ENCODE results near the gene ATP2A1. TPM values are rescaled to one million over a fixed set of nuclear protein-coding genes. Genes with fewer than 3 reads are reported as not detected.

Gene ATP2A1
- 1.3 and 1.4 TPM in 2 replicates for total RNA-seq

DNA sequence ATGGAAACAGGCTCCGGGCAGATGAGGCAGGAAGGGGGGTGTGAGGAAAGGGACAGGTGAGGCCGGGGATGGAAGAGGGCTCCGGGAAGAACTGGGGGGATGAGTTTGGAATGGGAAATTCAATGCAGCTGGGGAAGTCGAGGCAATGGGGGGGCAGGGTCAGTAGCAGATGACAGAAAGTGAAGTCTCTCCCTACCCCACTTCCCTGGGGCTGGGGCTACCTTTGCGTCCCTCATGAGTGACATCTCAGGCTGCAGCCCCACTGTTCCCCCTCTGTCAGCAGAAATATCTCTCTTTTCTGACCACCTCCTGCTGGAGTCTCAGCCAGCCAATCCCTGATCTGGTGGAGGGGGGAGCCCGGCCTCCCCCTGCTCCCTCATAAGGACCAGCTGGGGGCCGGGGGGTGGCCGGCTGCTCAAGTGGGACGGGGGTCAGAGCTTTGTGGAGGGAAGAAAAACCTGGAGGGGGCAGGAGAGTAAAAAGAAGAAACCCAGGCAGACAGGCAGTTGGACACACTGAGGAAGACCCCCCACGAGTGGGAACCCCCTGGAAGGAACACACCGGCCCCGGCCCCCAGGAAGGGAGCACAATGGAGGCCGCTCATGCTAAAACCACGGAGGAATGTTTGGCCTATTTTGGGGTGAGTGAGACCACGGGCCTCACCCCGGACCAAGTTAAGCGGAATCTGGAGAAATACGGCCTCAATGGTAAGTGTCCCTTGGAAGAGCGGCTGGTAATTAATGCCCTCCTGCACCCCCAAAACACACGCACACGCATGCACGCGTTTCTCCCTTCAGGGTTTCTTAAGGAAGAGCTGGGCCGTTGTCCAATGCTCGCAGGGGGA, at the start of gene ATP2A1:
Gene ATP2A1, plus strand, starts transcription at position 406 of the 844 bp plus-strand sequence. Its CDS starts 184 bp downstream, at position 590.
- intact Hi-C loops (cut with micrococcal nuclease): no loop called here

DNA sequence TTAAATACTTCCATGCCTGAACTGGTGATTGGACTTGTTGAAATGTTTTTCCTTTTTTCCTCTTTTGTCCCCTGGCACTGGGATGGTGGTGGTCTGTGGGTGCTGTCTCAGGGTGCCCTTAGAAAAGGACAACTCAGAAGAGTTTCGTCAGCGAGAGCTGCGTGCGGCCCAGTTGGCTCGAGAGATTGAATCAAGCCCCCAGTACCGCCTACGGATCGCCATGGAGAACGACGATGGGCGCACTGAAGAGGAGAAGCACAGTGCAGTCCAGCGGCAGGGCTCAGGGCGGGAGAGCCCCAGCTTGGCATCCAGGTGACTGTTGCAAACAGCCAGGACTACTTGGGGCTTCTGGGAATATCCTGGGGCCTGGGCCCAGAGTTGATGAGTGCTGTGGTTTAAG, 48.5 kb upstream of the ATP2A1 start:
- intact Hi-C loops (cut with micrococcal nuclease): no loop called here

DNA sequence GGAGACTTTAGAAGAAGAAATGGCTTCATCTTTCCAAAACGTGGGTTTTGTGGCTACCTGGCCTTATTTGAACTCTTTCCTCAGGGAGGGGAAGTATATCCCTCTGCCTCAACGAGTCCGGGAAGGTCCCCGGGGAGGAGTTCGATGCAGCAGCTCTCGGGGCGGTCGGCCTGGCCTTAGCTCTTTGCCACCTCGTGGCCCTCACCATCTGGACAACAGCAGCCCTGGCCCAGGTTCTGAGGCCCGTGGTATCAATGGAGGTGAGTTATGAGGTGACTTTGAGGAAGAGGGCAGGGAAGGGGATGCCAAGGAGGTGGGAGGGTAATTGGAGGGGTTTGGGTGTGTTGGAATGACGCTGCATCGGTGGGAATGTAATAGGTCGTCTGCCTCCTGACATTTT, 47.8 kb upstream of the ATP2A1 start:
- intact Hi-C loops (cut with micrococcal nuclease): no loop called here

DNA sequence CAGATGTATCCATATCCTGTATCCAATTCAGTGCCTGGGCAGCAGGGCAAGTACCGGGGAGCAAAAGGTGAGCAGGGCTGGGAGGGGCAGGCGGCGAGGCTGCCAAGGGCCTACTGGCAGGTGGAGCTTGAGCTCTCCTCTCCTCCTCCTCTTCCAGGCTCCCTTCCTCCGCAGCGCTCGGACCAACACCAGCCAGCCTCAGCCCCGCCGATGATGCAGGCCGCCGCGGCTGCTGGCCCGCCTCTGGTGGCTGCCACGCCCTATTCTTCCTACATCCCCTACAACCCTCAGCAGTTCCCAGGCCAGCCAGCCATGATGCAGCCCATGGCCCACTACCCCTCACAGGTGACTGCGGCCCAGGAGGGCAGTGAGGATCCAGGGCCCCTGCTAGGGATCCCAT, 43.9 kb upstream of the ATP2A1 start:
- intact Hi-C loops (cut with micrococcal nuclease): no loop called here

DNA sequence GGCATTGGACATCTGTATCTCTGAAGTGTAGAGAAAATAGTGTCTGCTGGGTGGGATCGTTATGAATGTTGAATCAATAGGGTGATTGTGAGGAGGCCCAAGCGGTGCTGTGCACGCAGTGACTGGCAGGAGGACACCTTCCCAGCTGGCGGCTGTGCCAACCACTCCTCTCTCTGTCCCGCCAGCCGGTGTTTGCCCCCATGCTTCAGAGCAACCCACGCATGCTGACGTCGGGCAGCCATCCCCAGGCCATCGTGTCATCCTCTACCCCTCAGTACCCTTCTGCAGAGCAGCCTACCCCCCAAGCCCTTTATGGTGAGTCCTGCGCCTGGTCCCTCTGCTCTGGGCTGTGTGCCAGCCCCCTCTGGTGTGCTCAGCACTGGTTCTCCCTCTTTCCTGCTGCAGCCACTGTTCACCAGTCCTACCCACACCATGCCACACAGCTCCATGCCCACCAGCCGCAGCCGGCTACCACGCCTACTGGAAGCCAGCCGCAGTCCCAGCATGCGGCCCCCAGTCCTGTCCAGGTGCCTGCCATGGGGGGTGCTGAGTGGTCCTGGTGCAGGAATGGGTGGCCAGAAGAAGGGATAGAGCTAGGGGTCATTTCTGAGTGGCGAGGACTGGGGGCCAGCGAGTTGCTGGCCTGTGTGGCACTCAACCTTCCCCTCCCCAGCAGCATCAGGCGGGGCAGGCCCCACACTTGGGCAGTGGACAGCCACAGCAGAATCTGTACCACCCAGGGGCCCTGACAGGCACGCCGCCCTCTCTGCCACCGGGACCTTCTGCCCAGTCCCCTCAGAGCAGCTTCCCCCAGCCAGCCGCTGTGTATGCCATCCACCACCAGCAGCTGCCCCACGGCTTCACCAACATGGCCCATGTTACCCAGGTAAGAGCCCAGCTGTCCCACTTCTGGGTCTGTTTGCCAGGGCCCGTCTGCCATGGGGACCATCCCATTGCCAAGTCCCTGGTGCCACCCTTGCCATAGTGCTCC, 43.1 kb upstream of the ATP2A1 start:
- intact Hi-C loops (cut with micrococcal nuclease): no loop called here

DNA sequence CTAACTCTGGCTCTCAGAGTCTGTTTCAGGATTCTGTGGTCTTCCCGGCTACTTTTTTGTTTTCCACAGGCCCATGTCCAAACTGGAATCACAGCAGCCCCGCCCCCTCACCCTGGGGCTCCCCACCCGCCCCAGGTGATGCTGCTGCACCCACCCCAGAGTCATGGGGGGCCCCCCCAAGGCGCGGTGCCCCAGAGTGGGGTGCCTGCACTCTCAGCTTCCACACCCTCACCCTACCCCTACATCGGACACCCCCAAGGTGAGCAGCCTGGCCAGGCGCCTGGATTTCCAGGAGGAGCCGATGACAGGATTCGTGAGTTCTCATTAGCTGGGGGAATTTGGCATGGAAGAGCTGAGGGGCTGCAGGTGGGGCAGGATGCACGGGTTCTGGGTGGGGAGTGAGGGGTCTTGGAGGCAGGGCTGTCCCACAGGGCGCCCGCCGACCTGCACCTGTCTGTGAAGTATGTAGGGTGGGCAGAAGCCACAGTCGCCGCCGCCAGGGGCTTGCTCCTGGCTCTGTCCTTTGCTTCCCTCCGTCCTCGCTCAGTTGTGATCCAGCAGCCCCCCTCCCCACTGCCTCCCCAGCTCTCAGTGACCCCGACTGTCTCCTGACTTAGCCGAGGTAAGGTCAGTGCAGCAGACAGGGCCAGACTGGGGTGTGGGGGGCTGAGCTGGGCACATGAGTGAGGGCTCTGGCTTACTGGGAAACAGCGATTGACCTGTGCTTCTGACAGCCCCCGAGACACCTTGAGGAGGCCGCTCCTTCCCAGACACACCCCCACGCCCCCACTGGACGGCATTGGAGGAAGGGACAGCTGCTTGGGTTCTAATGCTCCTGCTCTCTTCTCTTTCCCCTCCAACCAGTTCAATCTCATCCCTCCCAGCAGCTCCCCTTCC, 42.2 kb upstream of the ATP2A1 start:
- intact Hi-C loops (cut with micrococcal nuclease): no loop called here

DNA sequence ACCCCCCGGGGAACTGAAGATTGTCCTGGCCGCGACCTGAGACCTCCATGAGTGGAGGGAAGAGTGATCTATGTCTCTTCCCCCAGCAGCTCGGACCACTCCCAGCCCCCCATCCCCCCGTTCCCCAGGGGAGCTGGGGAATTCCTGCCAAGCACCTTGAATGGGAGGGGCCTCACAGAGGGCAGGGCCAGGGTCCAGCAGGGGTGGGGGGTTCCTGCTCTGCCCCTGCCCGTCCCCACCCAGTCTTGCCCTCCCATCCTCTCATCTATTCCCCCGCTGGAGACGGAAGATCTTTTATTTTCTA, 41.6 kb upstream of the ATP2A1 start:
- intact Hi-C loops (cut with micrococcal nuclease): no loop called here

DNA sequence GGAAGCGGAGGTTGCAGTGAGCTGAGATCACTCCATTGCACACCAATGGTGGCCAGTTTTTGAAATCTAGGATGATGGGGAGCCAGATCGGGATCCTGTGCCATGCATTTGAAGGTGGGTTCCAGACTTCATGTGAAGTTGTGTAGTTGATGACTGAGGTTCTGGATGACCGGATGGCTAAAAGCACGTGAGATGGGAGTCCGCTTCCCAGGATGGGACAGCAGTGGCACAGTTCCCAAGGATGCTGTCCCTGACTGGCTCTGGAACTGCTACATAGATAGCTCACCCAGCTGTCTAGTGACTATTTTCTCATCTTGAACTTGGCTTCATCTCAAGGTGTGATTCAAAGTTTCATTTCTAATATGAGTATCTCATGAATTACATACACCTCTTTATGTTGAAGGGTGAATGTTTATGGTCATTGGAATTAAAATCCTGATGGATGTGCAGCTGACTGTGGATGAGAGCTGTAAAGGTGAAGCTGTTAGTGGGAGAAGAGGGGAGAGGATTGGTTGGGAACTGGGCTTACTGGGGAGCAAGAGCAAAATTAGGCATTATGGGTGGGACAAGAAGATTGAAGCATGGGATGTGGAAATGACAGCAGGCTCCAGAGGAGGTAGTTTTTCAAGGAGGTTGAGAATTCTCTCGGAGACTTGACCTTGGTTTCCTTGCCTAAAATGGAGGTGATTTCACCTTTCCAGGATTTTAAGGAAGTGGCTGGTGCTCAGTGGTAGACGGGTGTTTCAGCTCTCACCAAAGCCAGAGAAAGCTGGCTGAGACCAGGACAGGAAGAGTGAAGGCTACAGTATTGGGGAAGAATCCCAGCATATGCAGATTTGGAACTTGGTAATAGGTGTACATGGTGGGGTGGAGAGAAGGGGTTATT, 40.4 kb upstream of the ATP2A1 start:
- intact Hi-C loops (cut with micrococcal nuclease): no loop called here

DNA sequence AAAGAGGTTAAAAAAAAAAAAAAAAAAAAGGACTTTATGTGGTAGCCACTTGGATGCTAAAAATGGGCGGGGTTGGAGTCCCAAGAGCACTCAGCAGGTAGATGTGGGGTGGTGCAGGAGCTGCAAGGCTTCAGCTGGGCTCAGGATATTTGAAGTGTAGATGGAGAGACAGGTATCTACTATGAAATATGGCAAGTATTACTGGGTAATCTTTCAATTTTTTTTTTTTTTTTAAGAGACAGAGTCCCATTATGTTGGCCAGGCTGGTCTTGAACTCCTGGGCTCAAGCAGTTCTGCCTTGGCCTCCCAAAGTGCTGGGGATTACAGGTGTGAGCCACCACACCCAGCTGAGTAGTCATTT, 39.8 kb upstream of the ATP2A1 start:
- intact Hi-C loops (cut with micrococcal nuclease): no loop called here

DNA sequence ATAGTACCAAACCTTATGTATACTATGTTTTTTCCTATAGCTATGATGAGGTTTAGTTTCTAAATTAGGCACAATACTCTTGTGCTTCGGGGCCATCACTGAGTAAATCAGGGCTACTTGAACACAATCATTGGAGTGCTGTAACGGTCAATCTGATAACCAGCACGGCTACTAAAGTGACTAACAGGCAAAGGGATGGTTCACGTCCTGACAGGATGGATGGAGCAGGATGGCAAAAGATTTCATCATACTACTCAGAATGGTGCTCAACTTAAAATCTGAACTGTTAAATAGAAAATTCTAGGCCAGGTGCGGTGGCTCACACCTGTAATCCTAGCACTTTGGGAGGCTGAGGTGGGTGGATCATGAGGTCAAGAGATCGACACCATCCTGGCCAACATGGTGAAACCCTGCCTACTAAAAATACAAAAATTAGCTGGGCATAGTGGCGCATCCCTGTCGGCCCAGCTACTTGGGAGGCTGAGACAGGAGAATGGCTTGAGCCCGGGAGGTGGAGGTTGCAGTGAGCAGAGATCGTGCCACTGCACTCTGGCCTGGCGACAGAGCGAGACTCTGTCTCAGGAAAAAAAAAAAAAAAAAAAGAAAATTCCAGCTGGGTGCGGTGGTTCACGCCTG, 39.2 kb upstream of the ATP2A1 start:
- intact Hi-C loops (cut with micrococcal nuclease): no loop called here

DNA sequence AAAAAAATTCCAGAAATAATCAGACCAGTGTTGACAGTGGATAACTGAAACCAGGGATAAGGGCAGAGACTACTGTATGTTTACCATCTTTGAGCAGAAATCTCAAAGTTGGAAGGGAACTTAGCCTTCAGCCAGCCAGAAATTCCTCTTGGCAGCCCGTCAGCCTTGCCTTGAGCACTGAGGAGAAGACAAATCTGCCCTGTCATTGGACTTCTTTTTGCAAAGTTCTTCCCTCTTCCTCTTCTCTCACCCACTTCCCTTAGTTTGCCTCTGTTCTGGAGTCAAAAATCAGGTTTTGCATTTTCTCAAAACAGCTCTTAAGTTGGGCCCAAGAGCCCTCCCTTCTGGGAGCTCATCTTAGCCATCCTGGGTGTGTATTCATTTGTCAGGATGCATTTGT, 38.4 kb upstream of the ATP2A1 start:
- intact Hi-C loops (cut with micrococcal nuclease): no loop called here

DNA sequence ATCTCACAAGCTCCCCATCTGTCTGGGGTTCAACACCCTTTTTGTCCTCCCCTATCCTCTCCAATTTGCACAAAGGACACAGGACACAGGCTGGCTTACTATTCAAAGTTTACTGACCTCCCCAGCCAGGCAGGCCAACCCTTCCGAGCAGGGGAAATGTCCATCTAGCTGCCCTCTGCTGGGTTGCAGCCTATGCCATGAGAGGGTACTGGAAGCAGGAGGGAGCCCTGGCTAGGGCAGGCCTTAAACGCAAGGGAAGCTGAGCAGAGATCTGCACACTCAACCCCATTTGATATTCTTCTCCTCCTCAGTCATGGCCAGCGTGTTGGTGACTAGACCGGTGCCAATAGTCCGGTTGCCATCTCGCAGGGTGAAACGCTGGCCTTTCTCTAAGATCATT, 35.6 kb upstream of the ATP2A1 start:
- intact Hi-C loops (cut with micrococcal nuclease): no loop called here

DNA sequence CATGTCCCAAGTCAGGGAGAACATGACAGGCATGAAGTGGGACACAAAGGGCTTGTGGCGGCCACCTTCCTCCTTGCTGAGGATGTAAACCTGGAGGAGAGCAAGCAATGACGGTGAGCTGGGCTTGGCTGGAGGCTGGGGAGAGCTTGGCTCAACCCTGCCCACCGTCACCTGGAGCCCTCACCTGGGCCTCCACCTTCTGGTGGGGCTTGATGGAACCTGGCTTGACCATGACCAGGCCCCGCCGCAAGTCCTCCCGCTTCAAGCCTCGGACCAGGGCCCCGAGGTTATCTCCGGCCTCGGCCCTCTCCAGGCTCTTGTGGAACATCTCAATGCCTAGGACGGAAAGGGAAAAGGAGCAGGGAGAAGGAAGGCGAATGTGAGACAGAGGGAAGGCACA, 34.5 kb upstream of the ATP2A1 start:
- intact Hi-C loops (cut with micrococcal nuclease): loop anchor here (2.0 kb wide), 1 partner anchor 19 kb away; the partner anchor contains the start of gene SH2B1

DNA sequence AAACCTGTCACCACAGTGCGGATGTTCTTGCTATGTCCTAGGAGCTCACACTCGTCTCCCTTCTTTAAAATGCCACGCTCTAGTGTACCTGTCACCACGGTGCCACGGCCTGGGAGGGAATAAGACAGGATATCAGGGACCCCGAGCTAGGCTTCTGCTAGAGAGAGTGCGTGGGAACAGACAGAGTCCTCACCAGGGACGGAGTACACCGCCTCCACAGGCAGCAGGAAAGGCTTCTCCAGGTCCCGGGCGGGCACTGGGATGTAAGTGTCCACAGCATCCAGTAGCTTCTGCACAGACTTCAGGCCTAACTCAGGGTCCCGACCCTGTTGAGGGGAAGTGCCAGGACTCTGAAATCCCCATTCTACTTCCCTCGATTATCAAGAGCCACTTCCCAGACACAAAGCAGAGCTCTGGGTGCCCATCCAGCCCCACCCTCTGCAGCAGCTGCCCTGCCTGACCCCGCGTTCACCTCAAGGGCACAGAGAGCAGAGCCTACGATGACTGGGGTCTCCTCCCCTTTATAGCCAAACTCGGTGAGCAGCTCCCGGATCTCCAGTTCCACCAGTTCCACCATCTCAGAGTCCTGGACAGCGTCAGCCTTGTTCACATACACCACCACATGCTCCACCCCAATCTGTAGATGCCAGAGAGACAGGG, 33.9 kb upstream of the ATP2A1 start:
- intact Hi-C loops (cut with micrococcal nuclease): loop anchor here (2.0 kb wide), 1 partner anchor 18 kb away; the partner anchor contains the start of gene SH2B1

DNA sequence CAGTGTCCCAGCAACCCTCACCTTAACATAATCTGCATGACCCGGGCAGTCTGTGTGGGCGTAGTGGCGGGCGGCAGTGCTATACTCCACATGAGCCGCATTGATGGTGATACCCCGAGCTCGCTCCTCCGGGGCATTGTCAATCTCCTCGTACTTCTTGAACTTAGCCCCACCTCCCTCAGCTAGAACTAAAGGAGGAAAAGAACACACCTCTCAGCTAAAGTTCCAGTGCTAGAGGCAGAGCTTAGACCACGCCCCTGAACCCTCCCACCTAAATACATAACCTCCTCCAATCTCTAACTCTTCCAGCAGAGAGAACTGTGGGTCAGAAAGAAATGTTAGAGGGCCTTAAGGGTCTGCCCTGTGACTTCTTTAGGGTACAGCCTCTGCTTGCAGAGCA, 33.0 kb upstream of the ATP2A1 start:
- intact Hi-C loops (cut with micrococcal nuclease): loop anchor here (1.0 to 5.0 kb wide), 6 partner anchors 18 to 1852 kb away; partner anchors contain the start of genes NFATC2IP, SH2B1 and SRCAP

DNA sequence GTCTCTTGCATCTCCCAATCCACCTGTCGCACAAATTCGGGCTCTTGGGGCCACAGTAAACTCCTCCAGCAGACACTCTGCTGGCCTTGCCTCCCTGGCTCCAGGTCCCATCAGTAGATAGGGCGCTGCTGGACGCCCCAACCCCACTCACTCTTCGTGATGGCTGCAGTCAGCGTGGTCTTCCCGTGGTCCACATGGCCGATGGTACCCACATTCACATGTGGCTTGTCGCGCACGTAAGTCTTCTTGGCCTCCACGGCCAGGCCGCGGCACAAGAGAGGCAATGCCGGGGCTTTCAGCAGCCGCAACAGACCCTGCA, 32.6 kb upstream of the ATP2A1 start:
- intact Hi-C loops (cut with micrococcal nuclease): loop anchor here (1.0 to 5.0 kb wide), 6 partner anchors 17 to 1852 kb away; partner anchors contain the start of genes NFATC2IP, SH2B1 and SRCAP

DNA sequence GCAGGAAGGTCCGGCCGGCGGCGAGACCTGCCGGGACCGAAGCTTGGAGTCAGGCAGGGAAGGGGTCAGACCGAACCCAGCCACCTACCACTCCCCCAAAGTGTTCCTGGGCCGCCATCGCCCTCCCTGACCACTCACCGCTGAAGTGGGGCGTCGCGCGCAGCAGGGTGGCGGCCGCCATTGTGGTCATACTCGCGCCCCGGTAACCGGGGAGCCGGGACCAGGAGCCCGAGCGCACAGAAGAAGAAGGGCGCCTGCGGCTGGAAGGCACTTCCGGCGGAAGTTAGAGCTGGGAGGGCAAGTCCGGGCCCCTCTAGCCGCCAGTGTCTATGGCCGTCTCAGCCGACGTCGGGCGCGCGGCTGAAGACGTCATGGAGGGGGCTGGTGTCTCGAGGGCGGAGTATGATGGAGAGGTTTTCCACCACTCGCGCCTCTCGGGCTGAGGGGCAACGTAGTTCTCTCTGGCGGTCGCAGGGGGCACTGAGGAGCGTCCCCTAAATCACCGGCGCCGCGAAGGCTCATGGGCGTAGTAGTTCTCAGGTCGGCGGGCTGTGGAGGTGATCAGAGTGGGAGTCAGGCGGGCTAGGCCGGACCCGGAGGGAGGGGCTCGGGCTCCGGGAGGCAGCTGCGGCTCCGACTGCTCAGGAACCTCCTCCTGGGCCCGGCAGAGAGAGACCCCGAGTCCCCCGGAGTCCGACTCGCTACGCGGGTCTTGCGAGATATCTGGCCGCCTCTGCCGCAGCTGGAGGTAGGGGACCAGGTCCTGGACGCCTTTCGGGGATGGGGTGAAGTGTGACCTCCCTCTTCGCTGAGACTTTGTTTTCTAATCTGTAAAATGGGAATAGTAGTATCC, 32.0 kb upstream of the ATP2A1 start, which contains the start of gene TUFM:
Gene TUFM, minus strand, starts transcription at position 269 of the 853 bp plus-strand sequence. Its CDS starts 79 bp downstream, at position 190.
- intact Hi-C loops (cut with micrococcal nuclease): loop anchor here (5.0 kb wide), 2 partner anchors 106 to 1851 kb away; partner anchors contain the start of genes NFATC2IP and SRCAP

DNA sequence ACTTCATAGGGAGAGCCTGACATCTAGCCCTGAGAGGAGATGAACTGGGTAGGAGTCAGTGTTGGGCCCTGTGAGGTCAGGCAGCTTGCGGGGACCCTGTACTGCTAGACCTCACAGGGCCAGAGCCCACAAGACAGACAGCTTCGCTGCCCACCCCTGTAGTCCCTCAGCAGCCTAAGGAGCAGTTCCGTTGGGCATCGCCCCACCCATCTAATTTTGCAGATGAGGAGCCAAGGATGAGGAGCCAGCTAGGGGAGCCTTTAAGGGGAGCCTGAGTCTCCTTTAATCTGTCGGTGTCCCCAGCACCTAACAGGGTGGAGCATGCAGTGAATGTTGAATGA, 31.4 kb upstream of the ATP2A1 start:
- intact Hi-C loops (cut with micrococcal nuclease): loop anchor here (5.0 kb wide), 2 partner anchors 105 to 1850 kb away; partner anchors contain the start of genes NFATC2IP and SRCAP

Measured in T-helper 1 cell treated with Interleukin-12 subunit alpha and Interleukin-12 subunit beta and Interleukin-4 antibody, amounts not matched to agents 30 ng/mL and 1 ng/mL, for 36 hours (primary cell).